Common myeloid progenitor, CD34-positive (primary cell): ENCODE measurements around the gene PGP.

ENCODE experiments used
- CTCF ChIA-PET: fragments of 350-600 bp; sonication (Branson Sonifier 250); formaldehyde crosslinking; loops from one replicate; lab custom pipeline; 2021; ENCODE audit warnings: antibody characterized with exemption; lab: Charles Lee
- POLR2A ChIA-PET: fragments of 350-600 bp; sonication (Branson Sonifier 250); formaldehyde crosslinking; loops from one replicate; lab custom pipeline; 2021; ENCODE audit warnings: antibody characterized with exemption; lab: Charles Lee
- DNase-seq, 3 donors: peaks; one replicate each; pipeline versions ENCODE4 v3.0.0 to v3.0.0-alpha.2; 2013
- H3K27ac ChIP-seq, 2 experiments: 1 replicate in 1 of 2; 2 replicates in 1 of 2; pipeline ENCODE4 v1.7.0; 2013; ENCODE audit warnings: inconsistent platforms in 2 of 2, low read length in 2 of 2, mild to moderate bottlenecking in 2 of 2, low read depth in 1 of 2, moderate library complexity in 1 of 2; ENCODE audit not compliant: severe bottlenecking in 2 of 2, insufficient read depth in 1 of 2, poor library complexity in 1 of 2
- H3K27me3 ChIP-seq, 5 experiments: replicated peaks in 2 of 5; 1 replicate in 3 of 5; 2 replicates in 2 of 5; pipeline versions ENCODE4 v1.6.1 to v1.7.0; 2013; ENCODE audit warnings: low read length in 4 of 5, mild to moderate bottlenecking in 2 of 5, moderate library complexity in 2 of 5, inconsistent platforms in 1 of 5; ENCODE audit not compliant: insufficient read depth in 5 of 5, control insufficient read depth in 4 of 5
- H3K36me3 ChIP-seq, 4 experiments: 1 replicate in 2 of 4; 2 replicates in 2 of 4; pipeline versions ENCODE4 v1.6.1 to v1.7.0; 2013; ENCODE audit warnings: low read length in 3 of 4, control low read depth in 1 of 4, mild to moderate bottlenecking in 1 of 4; ENCODE audit not compliant: control insufficient read depth in 4 of 4, insufficient read depth in 4 of 4
- H3K4me1 ChIP-seq, 4 experiments: 1 replicate in 3 of 4; 2 replicates in 1 of 4; pipeline versions ENCODE4 v1.6.1 to v1.7.1; 2013; ENCODE audit warnings: low read length in 3 of 4, mild to moderate bottlenecking in 3 of 4, control low read depth in 1 of 4, inconsistent platforms in 1 of 4, moderate library complexity in 1 of 4; ENCODE audit not compliant: control insufficient read depth in 4 of 4, insufficient read depth in 4 of 4; ENCODE audit errors: control extremely low read depth in 1 of 4
- H3K4me3 ChIP-seq, 7 experiments: 1 replicate in 4 of 7; 2 replicates in 3 of 7; pipeline versions ENCODE4 v1.5.1 to v1.7.0; 2013; ENCODE audit warnings: mild to moderate bottlenecking in 7 of 7, low read length in 6 of 7, moderate library complexity in 6 of 7, inconsistent platforms in 2 of 7, low read depth in 2 of 7, control low read depth in 1 of 7; ENCODE audit not compliant: insufficient read depth in 4 of 7, control insufficient read depth in 1 of 7; ENCODE audit errors: extremely low read depth in 1 of 7
- H3K9me3 ChIP-seq, 5 experiments: 1 replicate in 4 of 5; 2 replicates in 1 of 5; pipeline versions ENCODE4 v1.6.1 to v1.7.1; 2013; ENCODE audit warnings: low read length in 4 of 5, mild to moderate bottlenecking in 2 of 5, inconsistent platforms in 1 of 5, low read depth in 1 of 5, moderate library complexity in 1 of 5; ENCODE audit not compliant: control insufficient read depth in 4 of 5, insufficient read depth in 2 of 5; ENCODE audit errors: control extremely low read depth in 1 of 5
- WGBS: methylation state at CpG from one replicate; pipeline ENCODE4 v1.1.5; 2013; ENCODE audit not compliant: insufficient coverage; 5-methylcytosine and 5-hydroxymethylcytosine counted together

The PGP gene

GRCh38 chr16:2161911-2162310 is 52.7 kb downstream of the PGP start:
- Histone ChIP-seq H3K27me3 (no peaks in the 10 kb centered on the region), H3K27ac (no peak overlapping the region), H3K4me3 (no peak overlapping the region), H3K36me3 (peaks cover 4 to 37% (median 11%) of the 10 kb centered on the region in 4 experiments), H3K4me1 (peaks cover 0 to 12% (median 7%) of the 10 kb centered on the region in 4 experiments), H3K9me3 (peaks cover 0 to 8% (median 0%) of the 10 kb centered on the region in 5 experiments)
- POLR2A ChIA-PET: no interaction called here
- DNase-seq: no peak
- CTCF ChIA-PET: interaction anchor here (0.6 to 1.1 kb wide), 2 partner anchors 14 to 22 kb away, joined by 3 read pairs; no protein-coding TSS in a partner anchor
- WGBS: 91% methylated on average over 10 of the region's 10 CpGs
